HG02938 (cell line): ENCODE measurements around the gene KLHL6.
"Not testable (repeated sequence)": the region's sequence is repeated elsewhere in the genome, so short reads cannot be mapped to it uniquely, and the experiment has no call there.

Experiments
- ATAC-seq: cut with Tn5 transposase; IDR thresholded peaks from one replicate; pipeline ENCODE4 v1.9.1; 2021; ENCODE audit warnings: mild to moderate bottlenecking, moderate library complexity; ENCODE audit not compliant: unreplicated experiment

KLHL6 gene

DNA sequence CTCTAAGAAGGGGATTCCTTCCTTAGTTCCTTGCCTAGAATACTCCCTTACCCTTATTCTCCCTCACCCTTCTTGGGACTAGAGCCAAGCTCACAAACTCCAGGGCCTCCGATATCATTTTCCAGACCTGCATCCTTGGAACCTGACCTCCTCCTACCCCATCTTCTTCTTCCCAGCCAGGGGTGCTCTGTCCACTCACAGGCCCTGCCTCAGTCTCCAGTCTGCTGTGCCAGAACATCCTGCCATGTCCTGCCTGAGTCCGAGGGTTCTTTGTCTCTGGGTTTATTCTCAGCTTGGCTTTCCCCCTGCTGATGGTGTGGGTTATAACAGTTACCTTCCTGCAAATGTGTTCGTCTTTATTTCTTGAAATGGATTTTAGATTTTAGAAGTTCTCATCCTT, 67.2 kb downstream of the KLHL6 start:
- no peak for ATAC-seq

DNA sequence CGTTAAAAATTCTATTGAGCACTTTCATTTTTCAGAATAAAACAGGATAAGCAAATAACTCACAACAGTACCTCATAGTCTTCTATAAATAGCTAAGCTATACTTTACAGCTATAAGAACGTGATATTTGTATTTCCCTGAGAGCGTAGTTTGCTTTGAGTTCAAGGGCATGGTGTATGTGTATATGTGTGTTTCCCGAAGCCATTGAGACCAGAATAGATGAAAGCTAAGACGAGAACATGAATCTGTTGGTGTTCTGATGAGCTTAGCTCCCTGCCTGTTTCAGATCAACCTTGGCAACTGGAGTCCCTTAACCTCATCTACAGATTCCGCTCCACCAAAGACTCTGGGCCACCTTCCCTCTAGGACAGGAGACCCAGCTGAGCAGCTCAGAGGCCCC, 67.6 kb downstream of the KLHL6 start:
- no peak for ATAC-seq

DNA sequence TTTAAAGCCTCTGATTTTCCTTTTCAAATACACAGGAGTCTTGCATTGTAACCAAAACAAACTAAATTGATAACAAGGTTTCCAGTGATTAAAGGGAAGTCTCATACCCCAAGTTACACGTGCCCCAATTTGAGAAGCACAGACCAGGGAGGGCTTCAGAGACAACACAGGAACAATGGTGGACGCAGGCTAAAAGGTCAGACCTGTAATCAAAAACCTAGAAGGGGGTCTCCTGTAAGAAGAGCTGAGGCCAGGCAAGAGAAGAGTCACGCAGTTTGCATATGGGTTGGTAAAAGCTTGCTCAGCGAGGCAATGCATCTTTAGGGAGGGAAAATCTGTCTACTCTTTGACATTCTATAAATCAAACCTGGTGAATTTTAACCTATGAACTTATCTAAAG, 68.5 kb downstream of the KLHL6 start:
- no peak for ATAC-seq

DNA sequence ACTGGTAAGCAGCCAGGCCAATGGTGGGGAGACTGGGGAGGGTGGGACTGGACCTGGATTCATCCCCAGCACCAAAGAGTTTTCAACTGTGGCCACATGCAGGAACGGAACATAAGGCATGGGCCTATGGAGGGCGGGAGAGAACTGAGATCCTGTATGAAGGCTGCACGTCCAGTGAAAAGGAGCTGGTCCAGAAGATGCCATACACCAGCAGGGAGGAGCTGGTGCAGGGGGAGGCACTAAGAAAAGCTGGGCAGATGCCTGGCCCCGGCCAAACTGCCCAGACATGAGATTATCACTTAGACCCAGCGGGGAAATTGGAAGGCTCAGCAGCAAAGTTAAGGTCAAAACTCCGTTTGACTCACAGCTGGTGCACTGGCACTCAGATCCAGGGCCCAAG, 69.0 kb downstream of the KLHL6 start:
- no peak for ATAC-seq

DNA sequence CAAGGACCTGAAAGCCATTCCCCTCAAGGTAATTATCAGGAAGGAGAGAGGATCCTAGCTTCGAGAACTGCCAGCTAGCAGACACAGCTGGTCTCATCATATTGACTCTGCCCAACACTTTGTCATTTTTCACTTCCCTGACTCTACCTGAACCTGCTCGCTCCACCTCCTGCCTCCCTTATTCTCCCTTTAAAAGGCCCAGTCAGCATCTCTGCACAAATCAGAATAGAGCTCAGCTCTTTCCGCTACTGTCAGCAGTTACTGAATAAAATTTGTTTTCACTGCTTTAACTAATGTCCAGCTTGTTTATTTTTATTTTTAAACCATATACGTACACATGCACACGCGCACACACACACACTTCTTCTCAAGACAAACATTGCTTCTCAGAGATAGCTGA, 69.9 kb downstream of the KLHL6 start:
- no peak for ATAC-seq

DNA sequence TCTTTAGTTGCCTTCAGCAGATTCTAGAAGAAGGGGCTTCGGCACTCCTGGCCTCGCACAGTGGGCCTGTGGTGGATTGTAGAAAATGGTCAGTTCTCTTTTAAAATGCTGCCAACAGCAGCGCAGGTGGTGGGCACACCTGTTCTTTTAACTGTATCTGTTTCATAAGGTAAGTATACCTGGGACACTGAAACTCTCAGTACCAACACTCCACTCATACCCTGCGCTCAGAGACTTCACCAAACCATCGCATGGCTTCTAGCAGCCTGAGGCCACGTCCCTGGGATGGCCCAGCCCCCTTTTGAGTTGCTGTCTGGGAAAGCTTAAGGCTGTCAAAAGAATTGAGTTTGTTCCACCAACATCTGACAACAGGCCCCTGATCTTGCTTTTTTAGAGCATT, 70.4 kb downstream of the KLHL6 start:
- ATAC-seq: no peak

DNA sequence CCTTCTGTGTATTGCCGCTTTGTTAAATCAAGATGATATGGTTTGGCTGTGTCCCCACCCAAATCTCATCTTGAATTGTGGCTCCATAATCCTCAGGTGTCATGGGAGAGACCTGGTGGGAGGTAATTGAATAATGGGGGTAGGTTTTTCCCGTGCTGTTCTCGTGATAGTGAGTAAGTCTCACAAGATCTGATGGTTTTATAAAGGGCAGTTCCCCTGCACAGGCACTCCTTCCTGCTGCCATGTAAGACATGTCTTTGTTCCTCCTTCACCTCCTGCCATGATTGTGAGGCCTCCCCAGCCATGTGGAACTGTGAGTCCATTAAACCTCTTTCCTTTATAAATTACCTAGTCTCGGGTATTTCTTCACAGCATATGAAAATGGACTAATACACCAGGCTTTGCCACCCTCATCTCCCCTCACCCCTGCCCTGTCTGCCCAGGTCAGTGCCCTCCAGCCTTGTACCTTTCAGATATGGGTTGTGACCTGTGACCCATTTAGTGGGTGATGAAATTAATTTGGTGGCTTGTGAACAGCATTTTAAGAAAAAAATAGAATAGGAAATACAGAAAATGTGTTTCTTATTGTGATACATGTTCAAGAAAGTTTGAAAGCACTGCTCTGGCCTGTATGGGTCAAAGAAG, 71.0 kb downstream of the KLHL6 start:
- ATAC-seq: no peak

DNA sequence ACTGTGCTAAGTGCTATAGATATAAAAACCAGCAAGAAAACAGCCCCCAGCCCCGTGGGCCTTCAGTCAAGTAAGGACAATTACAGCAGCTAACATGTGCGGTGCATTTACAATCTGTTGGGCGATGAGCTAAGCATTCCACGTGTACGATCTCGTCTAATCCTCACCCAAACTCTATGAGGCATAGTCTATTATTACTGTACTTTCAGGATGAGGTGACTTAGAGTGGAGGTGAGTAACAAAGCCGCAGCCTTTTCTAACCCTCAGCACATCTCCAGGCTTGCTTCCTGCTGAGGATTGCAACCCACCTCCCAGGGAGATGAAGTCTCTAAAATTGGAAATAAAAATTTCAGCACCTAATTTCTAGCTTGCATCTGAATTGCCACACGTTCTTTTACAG, 73.9 kb downstream of the KLHL6 start:
- no peak for ATAC-seq

DNA sequence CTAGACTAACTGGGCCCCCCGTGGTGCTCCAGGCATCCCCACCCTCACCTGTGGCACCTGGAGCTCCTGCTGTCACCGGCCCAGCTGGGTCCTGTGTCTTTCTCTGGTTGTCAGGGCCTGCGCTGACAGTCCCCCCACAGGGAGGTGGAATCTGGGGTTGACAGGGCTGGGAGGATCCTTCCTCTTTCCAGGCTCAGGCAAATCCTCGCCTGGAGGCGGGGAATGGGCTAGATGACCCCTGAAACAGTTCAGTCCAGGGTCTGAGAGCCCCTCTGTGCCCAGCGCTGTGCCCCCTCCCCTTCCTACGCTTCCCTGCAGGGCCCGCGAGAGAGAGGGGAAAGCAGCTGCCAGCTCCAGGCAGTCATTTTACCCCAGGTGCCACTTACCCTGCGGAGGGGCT, 77.0 kb downstream of the KLHL6 start:
- no peak for ATAC-seq

DNA sequence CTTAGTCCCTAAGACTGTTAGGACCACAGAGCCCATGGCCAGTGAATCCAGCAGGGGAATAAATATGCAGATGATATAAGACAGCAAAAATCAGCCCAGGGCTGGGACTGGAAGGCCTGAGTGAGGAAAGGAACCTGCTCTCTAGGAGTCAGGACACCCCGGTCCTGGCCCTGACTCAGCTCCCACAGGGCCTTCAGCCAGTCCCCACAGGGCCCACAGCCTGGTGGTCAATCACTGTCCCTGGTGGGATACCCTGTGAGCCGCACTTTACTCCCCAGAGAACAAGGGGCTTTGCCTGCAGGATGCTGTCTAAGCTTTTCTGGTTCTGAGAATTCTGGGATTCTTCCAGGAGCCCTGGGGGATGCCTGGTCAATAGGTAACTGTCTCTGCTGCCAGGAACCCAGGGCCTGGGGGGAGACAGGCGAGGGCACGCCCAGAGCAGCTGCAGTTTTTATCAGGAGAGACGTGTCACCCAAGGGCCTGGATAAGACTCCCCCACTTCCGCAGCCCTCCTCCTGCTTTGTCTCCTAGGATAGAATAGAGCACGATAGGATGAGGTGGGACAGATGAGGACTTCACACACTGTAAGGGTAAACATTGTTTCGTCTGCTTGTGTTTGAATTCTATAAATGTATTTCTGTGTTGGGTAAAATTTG, 77.6 kb downstream of the KLHL6 start:
- ATAC-seq: no peak

DNA sequence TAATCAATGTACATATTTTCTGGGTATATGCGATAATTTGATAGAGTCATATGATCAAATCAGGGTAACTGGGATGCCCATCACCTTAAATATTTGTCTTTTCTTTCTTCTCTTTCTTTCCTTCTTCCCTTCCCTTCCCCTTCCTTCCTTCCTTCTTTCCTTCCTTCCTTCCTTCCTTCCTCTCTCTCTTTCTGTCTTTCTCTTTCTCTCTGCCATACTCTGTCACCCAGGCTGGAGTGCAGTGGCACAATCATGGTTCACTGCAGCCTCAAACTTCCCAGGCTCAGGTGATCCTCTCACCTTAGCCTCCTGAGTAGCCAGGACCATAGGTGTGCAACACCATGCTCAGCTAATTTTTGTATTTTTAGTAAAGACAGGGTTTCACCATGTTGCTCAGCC, 79.7 kb downstream of the KLHL6 start:
- not testable (repeated sequence) for ATAC-seq

DNA sequence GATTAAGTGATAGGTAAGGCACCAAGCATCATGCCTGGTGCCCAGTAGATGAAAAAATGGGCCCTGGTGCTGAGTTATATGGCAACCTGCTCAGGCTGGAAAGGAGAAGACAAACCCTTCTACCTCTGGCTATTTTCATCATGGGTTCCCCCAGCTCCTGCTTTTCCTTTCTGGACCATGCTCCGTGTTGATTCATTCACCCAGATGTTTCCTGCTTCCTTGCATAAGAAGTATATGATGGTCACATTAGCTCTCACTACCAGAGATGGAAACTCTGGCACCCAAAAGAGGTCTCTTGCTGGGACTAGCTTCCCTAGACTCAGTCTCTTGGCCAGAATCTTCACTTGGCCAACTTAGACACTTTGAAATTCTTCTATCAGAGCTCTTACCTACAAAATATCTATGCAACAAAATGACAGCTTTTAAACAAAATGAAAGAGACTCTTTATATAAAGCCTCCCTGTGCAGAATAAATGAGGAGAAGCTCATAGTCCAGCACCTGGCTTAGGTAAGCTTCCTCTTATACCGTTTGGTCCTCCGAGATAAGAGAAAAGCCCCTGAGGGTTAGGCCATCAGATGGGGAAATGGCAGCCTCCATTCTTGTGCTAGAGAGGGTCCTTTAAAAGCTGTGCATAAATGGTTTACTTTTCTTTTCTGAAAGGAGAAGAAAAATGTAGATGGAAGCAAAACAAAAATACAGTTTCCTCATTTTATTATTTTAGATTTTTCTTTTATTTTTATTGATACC, 80.3 kb downstream of the KLHL6 start:
- ATAC-seq: no peak

DNA sequence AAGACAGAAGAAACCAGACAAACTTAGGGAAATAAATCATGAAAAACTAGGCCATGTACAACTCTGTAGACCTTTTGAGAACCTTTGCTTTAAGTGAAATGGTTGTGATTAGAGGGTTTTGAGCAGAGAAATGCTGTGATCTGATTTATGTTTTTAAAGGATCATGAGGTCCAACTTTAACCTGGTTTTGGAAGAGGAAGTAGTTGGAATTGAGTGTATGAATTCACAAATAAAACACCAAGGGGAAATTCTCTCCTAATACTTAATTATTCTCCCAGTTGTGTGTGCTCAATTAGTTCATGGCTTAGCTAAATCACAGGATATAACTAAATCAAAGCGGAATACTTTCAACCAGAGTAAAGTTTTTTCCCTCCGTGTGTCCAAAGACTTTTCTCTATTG, 81.5 kb downstream of the KLHL6 start:
- ATAC-seq: no peak

DNA sequence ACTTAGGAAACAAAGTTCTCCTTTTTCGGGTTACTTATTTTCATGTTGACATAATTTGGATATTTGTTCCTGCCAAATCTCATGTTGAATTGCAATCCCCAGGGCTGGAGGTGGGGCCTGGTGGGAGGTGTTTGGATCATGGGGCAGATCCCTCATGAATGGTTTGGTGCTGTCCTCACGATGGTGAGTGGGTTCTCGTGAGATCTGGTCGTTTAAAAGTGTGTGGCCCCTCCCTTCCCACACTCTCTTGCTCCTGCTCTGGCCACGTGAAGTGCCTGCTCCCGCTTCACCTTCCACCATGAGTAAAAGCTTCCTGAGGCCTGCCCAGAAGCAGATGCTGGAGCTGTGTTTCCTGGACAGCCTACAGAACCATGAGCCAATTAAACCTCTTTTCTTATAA, 83.4 kb downstream of the KLHL6 start:
- no peak for ATAC-seq

DNA sequence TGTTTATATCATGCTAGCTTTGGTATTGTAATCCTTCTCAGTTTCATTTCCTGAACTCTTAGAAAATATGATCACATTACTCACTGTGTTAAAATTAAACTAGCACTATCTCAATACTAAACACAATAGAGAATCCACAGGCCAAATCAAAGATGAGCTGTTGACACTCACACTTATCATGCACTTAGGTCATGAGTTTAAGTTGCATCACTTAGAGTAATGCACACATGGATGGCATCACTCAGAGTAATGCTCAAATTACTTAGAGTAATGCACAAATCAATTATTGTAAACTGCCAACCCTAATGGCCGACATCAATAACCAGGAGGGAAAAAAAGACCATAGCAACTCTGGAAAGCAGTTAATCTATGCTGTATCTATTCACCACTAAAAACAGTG, 87.1 kb downstream of the KLHL6 start:
- no peak for ATAC-seq

DNA sequence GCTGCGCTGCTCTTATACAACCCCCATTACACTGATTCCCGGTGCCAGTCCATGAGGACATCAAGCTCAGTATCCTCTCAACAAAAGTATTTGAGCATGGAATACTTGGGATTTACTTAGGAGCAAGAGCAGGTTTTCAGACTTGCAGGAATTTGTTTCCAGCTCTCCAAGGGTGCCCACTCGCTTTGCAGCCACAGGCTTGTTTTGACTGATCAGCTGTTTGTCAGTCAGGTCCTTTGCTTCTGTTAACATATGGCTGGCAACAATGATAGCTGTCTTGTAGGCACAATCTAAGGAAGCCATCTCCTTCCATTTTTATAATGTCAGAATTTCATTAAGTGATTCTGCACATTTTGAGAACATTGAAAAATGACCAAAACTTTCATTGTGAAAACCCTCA, 88.9 kb downstream of the KLHL6 start:
- no peak for ATAC-seq

DNA sequence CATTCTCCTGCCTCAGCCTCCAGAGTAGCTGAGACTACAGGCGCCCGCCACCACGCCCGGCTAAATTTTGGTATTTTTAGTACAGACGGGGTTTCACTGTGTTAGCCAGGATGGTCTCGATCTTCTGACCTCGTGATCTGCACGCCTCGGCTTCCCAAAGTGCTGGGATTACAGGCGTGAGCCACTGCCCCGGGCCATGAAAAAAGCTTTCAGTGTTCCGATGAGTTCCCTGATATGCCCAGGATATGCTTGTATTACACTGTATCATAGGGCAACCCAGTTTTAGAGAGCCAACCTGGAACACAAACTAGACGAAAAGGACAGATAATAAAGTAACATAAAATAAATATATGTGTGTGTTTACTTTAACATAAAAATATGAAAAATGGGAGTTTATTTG, 89.8 kb downstream of the KLHL6 start:
- not testable (repeated sequence) for ATAC-seq

DNA sequence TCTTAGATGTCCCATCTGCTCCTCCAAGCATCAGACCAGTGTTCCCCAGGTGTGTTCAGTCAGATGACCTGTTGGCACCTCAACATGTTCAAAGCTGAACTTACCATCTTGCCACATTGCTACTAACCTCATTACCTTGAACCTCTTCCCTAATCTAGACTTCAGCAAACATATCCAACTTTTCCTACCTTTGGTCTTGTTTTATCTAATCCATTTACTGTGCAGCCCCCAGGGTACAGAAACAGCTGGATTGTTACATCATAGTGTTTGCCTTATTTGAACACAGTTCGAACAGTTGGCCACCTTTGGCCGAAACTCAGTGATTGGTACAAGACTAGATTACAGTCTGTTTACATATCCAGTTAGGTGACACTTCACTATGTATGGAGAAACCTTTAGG, 91.0 kb downstream of the KLHL6 start:
- no peak for ATAC-seq

DNA sequence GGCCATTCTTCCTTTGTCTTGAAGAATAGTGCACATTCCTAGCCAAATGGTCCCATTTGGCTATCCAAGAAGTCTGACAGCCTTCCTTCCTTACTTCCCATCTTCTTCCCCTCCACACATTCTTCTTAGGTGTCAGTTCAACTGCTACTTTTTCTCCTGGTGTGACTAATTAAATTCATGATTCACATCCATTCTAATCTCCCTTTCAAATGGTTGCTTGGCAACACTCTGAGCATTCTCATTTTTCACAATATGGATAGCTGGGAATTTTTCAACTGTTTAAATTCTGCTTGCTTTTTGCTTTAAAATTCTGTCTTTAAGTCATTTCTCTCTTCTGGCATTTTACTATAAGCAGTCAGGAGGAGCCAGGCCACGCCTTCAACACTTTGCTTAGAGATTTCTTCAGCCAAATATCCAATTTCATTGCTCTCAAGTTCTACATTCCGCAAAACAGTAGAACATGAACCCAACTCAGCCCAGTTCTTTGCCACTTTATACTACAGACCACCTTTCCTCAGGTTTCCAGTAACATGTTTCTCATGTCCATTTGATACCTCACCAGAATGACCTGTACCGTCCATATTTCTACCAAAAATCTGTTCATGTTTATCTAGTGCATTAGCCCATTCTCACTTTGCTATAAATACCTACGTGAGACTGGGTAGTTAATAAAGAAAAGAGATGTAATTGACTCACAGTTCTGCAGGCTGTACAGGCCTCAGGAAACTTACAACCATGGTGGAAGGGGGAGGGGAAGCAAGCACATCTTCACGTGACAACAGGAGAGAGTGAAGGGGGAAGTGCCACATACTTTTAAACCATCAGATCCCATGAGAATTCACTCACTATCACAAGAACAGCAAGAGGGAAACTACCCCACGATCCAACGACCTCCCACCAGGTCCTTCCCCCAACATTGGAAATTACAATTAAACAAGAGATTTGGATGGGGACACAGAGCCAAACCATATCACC, 95.1 kb downstream of the KLHL6 start:
- no peak for ATAC-seq

DNA sequence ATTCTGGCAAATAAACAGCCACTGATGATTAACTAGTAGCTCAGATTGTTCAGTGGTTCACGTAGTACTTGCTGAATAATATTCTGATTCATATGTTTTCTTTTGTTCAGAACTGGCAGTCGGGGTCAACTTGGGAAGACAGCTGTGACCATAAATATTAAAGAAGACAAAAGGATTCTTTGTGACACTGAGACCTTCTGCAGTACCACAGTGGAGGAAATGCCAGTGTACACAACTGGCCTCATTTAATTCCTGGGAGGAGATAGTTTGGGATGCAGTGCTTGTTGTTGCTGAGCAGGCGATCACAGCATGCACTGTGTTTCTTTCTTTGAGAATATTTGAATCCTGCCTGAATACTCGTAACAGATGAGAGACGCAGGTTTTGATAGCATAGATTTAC, 100.4 kb downstream of the KLHL6 start:
- ATAC-seq: no peak

DNA sequence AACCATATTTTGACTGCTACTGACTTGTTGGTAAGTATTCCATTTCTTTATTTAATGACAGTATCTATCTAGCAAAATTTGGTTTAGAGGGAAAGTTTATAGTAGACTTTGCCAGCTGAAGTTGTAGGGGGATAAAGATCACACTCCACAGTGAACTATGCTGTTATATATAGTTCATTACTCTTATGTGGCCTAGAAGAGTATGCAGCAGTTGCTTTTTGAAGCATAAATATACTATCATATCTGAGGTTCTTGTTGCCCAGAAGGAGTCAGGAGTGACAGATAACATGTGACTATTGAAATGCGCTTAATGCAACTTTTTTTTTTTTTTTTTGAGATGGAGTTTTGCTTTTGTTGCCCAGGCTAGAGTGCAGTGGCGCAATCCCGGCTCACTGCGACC, 101.4 kb downstream of the KLHL6 start:
- no peak for ATAC-seq
